Measurements from ENCODE around the gene SLC9A7.

Gene SLC9A7

GRCh38 chrX:46710927-46711623 is 47.8 kb downstream of the SLC9A7 start:
- no peak for TF ChIP-seq CTCF (IDR thresholded peaks at IDR 0.05; ENCODE audit: extremely low read depth, insufficient read depth, missing control alignments)
- in situ Hi-C loops (cut with MboI; ENCODE audit: low pct_unique_long_range_greater_than_20kb, low sequenced_read_pairs, unreplicated experiment), result no loop called here
- no peak for DNase-seq (ENCODE audit: low spot score)

- TF ChIP-seq CTCF (IDR thresholded peaks at IDR 0.05; ENCODE audit: extremely low read depth, insufficient read depth, missing control alignments), result no peak
- DNase-seq (ENCODE audit: low spot score), result no peak
- in situ Hi-C loops (cut with MboI; ENCODE audit: low pct_unique_long_range_greater_than_20kb, low sequenced_read_pairs, unreplicated experiment), result no loop called here
Measured at GRCh38 chrX:46710425-46710824, 48.5 kb downstream of the SLC9A7 start.

GRCh38 chrX:46707274-46707965 is 51.5 kb downstream of the SLC9A7 start:
- in situ Hi-C loops (cut with MboI; ENCODE audit: low pct_unique_long_range_greater_than_20kb, low sequenced_read_pairs, unreplicated experiment), result no loop called here
- DNase-seq (ENCODE audit: low spot score), result no peak
- TF ChIP-seq CTCF (IDR thresholded peaks at IDR 0.05; ENCODE audit: extremely low read depth, insufficient read depth, missing control alignments), result no peak

GRCh38 chrX:46704767-46705386 is 54.0 kb downstream of the SLC9A7 start:
- peak; percentile 41 for DNase-seq (ENCODE audit: low spot score)
- no peak for TF ChIP-seq CTCF (IDR thresholded peaks at IDR 0.05; ENCODE audit: extremely low read depth, insufficient read depth, missing control alignments)
- in situ Hi-C loops (cut with MboI; ENCODE audit: low pct_unique_long_range_greater_than_20kb, low sequenced_read_pairs, unreplicated experiment), result no loop called here

- TF ChIP-seq CTCF (IDR thresholded peaks at IDR 0.05; ENCODE audit: extremely low read depth, insufficient read depth, missing control alignments), result no peak
- in situ Hi-C loops (cut with MboI; ENCODE audit: low pct_unique_long_range_greater_than_20kb, low sequenced_read_pairs, unreplicated experiment), result no loop called here
- no peak for DNase-seq (ENCODE audit: low spot score)
Measured at GRCh38 chrX:46703980-46704379, 54.9 kb downstream of the SLC9A7 start.

- no peak for TF ChIP-seq CTCF (IDR thresholded peaks at IDR 0.05; ENCODE audit: extremely low read depth, insufficient read depth, missing control alignments)
- DNase-seq (ENCODE audit: low spot score), result no peak
- in situ Hi-C loops (cut with MboI; ENCODE audit: low pct_unique_long_range_greater_than_20kb, low sequenced_read_pairs, unreplicated experiment), result no loop called here
Measured at GRCh38 chrX:46698691-46699090, 60.2 kb downstream of the SLC9A7 start.
